Measurements from ENCODE around the gene DNAJC25. TPM values are rescaled to one million over a fixed set of nuclear protein-coding genes. Genes with fewer than 3 reads are reported as not detected.

Gene DNAJC25
- total and polyA plus RNA-seq, 2 of the 13 experiments (the other 11 are each of a cell fraction or from before 2014, with no cell fraction given), result 5.7 to 10.2 TPM

DNA sequence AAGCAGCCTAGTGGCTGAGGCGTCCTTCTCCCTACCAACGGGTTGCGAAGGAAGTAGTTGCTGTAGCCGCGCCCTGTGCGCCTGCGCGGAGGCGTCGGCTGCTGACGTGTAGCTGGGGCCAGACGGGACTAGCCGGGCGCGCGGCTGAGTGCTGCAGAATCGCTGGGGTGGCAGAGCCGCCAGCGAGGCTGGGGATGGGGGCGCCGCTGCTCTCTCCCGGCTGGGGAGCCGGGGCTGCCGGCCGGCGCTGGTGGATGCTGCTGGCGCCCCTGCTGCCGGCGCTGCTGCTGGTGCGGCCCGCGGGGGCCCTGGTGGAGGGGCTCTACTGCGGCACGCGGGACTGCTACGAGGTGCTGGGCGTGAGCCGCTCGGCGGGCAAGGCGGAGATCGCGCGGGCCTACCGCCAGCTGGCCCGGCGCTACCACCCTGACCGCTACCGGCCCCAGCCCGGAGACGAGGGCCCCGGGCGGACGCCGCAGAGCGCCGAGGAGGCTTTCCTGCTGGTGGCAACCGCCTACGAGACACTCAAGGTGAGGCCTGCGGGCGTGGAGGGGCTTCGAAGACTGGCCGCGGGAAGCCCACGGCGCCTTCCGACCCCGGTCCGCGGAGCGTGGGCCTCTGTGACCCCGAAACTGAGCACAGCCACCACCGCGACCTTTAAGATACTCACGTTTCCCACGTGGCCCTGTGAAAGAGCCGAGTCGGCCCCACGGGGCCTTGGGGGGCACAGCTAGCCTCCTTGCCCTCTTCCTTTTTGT lies at the start of gene DNAJC25 (continued):
- no peak for TF ChIP-seq RXRB (CRISPR knock-in tag; IDR thresholded peaks at IDR 0.05; ENCODE audit: borderline replicate concordance)
- TF ChIP-seq ZSCAN9 (CRISPR knock-in tag; IDR thresholded peaks at IDR 0.05; ENCODE audit: borderline replicate concordance), result peak; percentile 89
- no peak for TF ChIP-seq ZNF367 (CRISPR knock-in tag; IDR thresholded peaks at IDR 0.05; ENCODE audit: borderline replicate concordance)
- no peak for TF ChIP-seq ZNF20 (CRISPR knock-in tag; IDR thresholded peaks at IDR 0.05)
- TF ChIP-seq TOE1 (CRISPR knock-in tag; IDR thresholded peaks at IDR 0.05), result no peak; the same call in 1 of the 2 replicates
- no peak for TF ChIP-seq TEAD3 (CRISPR knock-in tag; optimal IDR thresholded peaks at IDR 0.05; ENCODE audit: borderline replicate concordance)
- peak; percentile 89 for TF ChIP-seq RFX3 (CRISPR knock-in tag; IDR thresholded peaks at IDR 0.05)
- no peak for TF ChIP-seq TCF7L2 (IDR thresholded peaks at IDR 0.05; ENCODE audit: low read depth, low read length)
- no peak for TF ChIP-seq CREBL2 (CRISPR knock-in tag; IDR thresholded peaks at IDR 0.05; ENCODE audit: borderline replicate concordance)
- TF ChIP-seq, protein P1, sequence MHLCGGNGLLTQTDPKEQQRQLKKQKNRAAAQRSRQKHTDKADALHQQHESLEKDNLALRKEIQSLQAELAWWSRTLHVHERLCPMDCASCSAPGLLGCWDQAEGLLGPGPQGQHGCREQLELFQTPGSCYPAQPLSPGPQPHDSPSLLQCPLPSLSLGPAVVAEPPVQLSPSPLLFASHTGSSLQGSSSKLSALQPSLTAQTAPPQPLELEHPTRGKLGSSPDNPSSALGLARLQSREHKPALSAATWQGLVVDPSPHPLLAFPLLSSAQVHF (CRISPR knock-in tag; IDR thresholded peaks at IDR 0.05), result no peak
- no peak for TF ChIP-seq ZMYM2 (CRISPR knock-in tag; IDR thresholded peaks at IDR 0.05)
- TF ChIP-seq ZNF570 (CRISPR knock-in tag; IDR thresholded peaks at IDR 0.05; ENCODE audit: borderline replicate concordance), result no peak; the same call in 1 of the 2 replicates
- no peak; the same call in 1 of the 2 replicates for TF ChIP-seq ZNF124 (CRISPR knock-in tag; IDR thresholded peaks at IDR 0.05)
- no peak for TF ChIP-seq ZXDC (CRISPR knock-in tag; IDR thresholded peaks at IDR 0.05)
- no peak for TF ChIP-seq ZNF569 (CRISPR knock-in tag; IDR thresholded peaks at IDR 0.05; ENCODE audit: borderline replicate concordance)
- TF ChIP-seq, protein P2, sequence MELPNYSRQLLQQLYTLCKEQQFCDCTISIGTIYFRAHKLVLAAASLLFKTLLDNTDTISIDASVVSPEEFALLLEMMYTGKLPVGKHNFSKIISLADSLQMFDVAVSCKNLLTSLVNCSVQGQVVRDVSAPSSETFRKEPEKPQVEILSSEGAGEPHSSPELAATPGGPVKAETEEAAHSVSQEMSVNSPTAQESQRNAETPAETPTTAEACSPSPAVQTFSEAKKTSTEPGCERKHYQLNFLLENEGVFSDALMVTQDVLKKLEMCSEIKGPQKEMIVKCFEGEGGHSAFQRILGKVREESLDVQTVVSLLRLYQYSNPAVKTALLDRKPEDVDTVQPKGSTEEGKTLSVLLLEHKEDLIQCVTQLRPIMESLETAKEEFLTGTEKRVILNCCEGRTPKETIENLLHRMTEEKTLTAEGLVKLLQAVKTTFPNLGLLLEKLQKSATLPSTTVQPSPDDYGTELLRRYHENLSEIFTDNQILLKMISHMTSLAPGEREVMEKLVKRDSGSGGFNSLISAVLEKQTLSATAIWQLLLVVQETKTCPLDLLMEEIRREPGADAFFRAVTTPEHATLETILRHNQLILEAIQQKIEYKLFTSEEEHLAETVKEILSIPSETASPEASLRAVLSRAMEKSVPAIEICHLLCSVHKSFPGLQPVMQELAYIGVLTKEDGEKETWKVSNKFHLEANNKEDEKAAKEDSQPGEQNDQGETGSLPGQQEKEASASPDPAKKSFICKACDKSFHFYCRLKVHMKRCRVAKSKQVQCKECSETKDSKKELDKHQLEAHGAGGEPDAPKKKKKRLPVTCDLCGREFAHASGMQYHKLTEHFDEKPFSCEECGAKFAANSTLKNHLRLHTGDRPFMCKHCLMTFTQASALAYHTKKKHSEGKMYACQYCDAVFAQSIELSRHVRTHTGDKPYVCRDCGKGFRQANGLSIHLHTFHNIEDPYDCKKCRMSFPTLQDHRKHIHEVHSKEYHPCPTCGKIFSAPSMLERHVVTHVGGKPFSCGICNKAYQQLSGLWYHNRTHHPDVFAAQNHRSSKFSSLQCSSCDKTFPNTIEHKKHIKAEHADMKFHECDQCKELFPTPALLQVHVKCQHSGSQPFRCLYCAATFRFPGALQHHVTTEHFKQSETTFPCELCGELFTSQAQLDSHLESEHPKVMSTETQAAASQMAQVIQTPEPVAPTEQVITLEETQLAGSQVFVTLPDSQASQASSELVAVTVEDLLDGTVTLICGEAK (IDR thresholded peaks at IDR 0.05), result peak; percentile 91
- TF ChIP-seq, protein P2 (CRISPR knock-in tag; IDR thresholded peaks at IDR 0.05), result 0 out of 2 replicates have a peak, but pooled peaks have one; percentile 60
- peak; percentile 80; the same call in 1 of the 2 replicates for TF ChIP-seq ZNF776 (CRISPR knock-in tag; IDR thresholded peaks at IDR 0.05)

Data from HepG2 (cell line).